ENCODE measurements around the gene SUMF1.

SUMF1 gene

DNA sequence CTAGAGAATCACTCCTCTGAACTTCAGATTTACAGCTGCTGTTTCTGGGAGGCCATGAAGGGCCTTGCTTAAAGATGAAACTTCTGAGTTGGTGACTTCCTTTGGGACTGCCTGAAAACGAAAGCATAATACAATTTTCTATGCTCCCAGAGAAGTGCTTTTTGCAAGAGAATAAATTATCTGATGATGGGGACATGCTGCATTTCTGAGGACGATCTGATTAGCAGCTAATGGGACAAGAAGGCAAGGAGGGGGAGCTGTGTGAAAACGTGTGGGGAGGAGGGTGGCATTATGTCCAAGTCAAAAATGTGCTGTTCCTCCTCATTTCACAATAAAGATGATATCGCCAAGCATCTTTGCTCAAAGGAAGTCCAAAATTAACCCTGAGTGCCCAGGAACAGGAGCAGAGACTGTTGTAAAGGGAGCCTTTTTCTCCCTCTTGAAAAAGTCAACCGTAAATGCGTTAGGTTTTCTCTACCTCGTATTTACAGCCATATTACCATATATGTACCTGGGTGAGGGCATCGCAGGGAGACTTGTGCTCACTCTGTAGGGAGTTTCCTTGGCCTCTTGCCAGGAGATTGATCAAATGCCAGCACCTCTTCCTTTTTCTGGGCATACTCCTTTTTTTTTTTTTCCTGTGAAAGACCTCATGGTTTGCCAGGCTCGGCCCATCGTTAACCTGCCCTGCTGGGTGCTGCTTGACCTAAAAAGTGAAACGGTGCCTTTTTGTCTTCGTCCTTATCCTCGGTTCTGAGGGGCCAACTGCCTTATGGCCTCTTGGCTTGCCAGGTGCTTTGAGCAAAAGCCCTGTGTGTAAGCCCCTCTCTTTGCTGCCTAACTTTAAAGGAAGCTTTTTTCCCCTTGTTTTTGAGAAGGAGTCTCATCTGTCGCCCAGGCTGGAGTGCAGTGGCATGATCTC lies 37.5 kb upstream of the SUMF1 start:
- H3K23ac ChIP-seq (ENCODE audit: low read length): no peak overlapping the region
- H4K12ac ChIP-seq (ENCODE audit: low read depth, low read length): no peak overlapping the region
- H4K91ac ChIP-seq (ENCODE audit: low read depth, low read length): no peak overlapping the region
- WGBS (ENCODE audit: extremely low coverage, insufficient coverage, insufficient read length): no CpG with 5 or more reads among the region's 14 CpGs
- DNase-seq: no peak
- H2BK12ac ChIP-seq (ENCODE audit: low read length): no peak overlapping the region
- no peak overlapping the region for H3K14ac ChIP-seq (ENCODE audit: low read length)
- H2BK5ac ChIP-seq (ENCODE audit: low read depth, low read length, poor library complexity): no peak overlapping the region
- H4K8ac ChIP-seq (ENCODE audit: low read depth, low read length): no peak overlapping the region
- no peaks in the 10 kb centered on the region for H3K4me1 ChIP-seq (ENCODE audit: control insufficient read depth in 1 of 2, insufficient read depth in 2 of 2, low read length in 2 of 2)
- no peak overlapping the region for H2BK120ac ChIP-seq (ENCODE audit: insufficient read depth, low read length, poor library complexity)
- no peak overlapping the region for H3K4me2 ChIP-seq (ENCODE audit: low read length)
- no peak overlapping the region for H3K18ac ChIP-seq (ENCODE audit: low read length)
- no peaks in the 10 kb centered on the region for H3K9me3 ChIP-seq (ENCODE audit: insufficient read depth, low read depth, low read length)
- H3K27me3 ChIP-seq (ENCODE audit: insufficient read depth, low read length): no peaks in the 10 kb centered on the region
- no peak overlapping the region for H2AFZ ChIP-seq (ENCODE audit: insufficient read depth, low read length, poor library complexity)
- no peak overlapping the region for H3K4ac ChIP-seq (ENCODE audit: low read depth, low read length)
- H3K4me3 ChIP-seq (ENCODE audit: low read depth, low read length): no peak overlapping the region
- H3K36me3 ChIP-seq (ENCODE audit: control insufficient read depth in 1 of 2, insufficient read depth in 2 of 2, low read length in 2 of 2): no peaks in the 10 kb centered on the region
- H3K79me2 ChIP-seq (ENCODE audit: control insufficient read depth, insufficient read depth, low read length, poor library complexity): no peaks in the 10 kb centered on the region
- H3K79me1 ChIP-seq (ENCODE audit: low read length): no peaks in the 10 kb centered on the region
- no peak overlapping the region for H2AK5ac ChIP-seq (ENCODE audit: low read length)
- no peak overlapping the region for H3K27ac ChIP-seq (ENCODE audit: low read depth, low read length)
- no peak overlapping the region for H3K9ac ChIP-seq (ENCODE audit: low read length)

GRCh38 chr3:4503050-4503449 lies 36.0 kb upstream of the SUMF1 start:
- Histone ChIP-seq H3K79me1 (ENCODE audit: low read length) (no peaks in the 10 kb centered on the region), H3K4me3 (ENCODE audit: low read depth, low read length) (no peak overlapping the region), H3K27ac (ENCODE audit: low read depth, low read length) (no peak overlapping the region), H3K18ac (ENCODE audit: low read length) (no peak overlapping the region), H2BK12ac (ENCODE audit: low read length) (no peak overlapping the region), H3K23ac (ENCODE audit: low read length) (no peak overlapping the region), H2BK120ac (ENCODE audit: insufficient read depth, low read length, poor library complexity) (no peak overlapping the region), H3K14ac (ENCODE audit: low read length) (no peak overlapping the region), H3K9ac (ENCODE audit: low read length) (no peak overlapping the region), H4K12ac (ENCODE audit: low read depth, low read length) (no peak overlapping the region), H2AFZ (ENCODE audit: insufficient read depth, low read length, poor library complexity) (no peak overlapping the region), H4K8ac (ENCODE audit: low read depth, low read length) (no peak overlapping the region), H3K4me1 (ENCODE audit: control insufficient read depth in 1 of 2, insufficient read depth in 2 of 2, low read length in 2 of 2) (no peaks in the 10 kb centered on the region), H4K91ac (ENCODE audit: low read depth, low read length) (no peak overlapping the region), H3K4ac (ENCODE audit: low read depth, low read length) (no peak overlapping the region), H3K4me2 (ENCODE audit: low read length) (no peak overlapping the region), H3K27me3 (ENCODE audit: insufficient read depth, low read length) (no peaks in the 10 kb centered on the region), H3K9me3 (ENCODE audit: insufficient read depth, low read depth, low read length) (no peaks in the 10 kb centered on the region), H3K79me2 (ENCODE audit: control insufficient read depth, insufficient read depth, low read length, poor library complexity) (no peaks in the 10 kb centered on the region), H2AK5ac (ENCODE audit: low read length) (no peak overlapping the region), H3K36me3 (ENCODE audit: control insufficient read depth in 1 of 2, insufficient read depth in 2 of 2, low read length in 2 of 2) (no peaks in the 10 kb centered on the region), H2BK5ac (ENCODE audit: low read depth, low read length, poor library complexity) (no peak overlapping the region)
- no CpG with 5 or more reads among the region's 5 CpGs for WGBS (ENCODE audit: extremely low coverage, insufficient coverage, insufficient read length)
- DNase-seq: no peak

DNA sequence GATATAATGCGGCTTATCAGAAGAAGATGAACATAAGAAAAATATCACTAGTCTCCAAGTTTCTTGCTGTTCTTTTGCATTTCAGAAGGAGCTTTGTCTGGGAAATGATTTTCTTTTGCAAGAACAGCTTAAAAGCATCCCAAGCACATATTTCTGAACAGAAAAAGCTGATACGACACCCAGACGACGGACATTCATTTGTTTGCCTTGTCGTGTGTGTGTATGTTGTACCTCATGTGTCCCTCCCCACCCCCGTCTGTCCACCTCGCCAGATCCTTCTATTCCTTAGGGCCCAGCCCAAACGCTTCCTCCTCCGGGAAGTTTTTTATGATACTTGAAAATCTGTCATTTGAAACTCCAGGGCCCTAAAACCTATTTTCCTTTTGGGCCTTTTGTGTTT lies 34.9 kb upstream of the SUMF1 start:
- no peak overlapping the region for H2AFZ ChIP-seq (ENCODE audit: insufficient read depth, low read length, poor library complexity)
- H2BK5ac ChIP-seq (ENCODE audit: low read depth, low read length, poor library complexity): no peak overlapping the region
- no peak for DNase-seq
- no peak overlapping the region for H3K18ac ChIP-seq (ENCODE audit: low read length)
- H3K36me3 ChIP-seq (ENCODE audit: control insufficient read depth in 1 of 2, insufficient read depth in 2 of 2, low read length in 2 of 2): no peaks in the 10 kb centered on the region
- H2AK5ac ChIP-seq (ENCODE audit: low read length): no peak overlapping the region
- WGBS (ENCODE audit: extremely low coverage, insufficient coverage, insufficient read length): no CpG with 5 or more reads among the region's 9 CpGs
- no peak overlapping the region for H3K4ac ChIP-seq (ENCODE audit: low read depth, low read length)
- H3K23ac ChIP-seq (ENCODE audit: low read length): no peak overlapping the region
- no peak overlapping the region for H2BK120ac ChIP-seq (ENCODE audit: insufficient read depth, low read length, poor library complexity)
- H3K79me1 ChIP-seq (ENCODE audit: low read length): no peaks in the 10 kb centered on the region
- H4K12ac ChIP-seq (ENCODE audit: low read depth, low read length): no peak overlapping the region
- H3K27ac ChIP-seq (ENCODE audit: low read depth, low read length): no peak overlapping the region
- H3K9ac ChIP-seq (ENCODE audit: low read length): no peak overlapping the region
- no peak overlapping the region for H3K4me2 ChIP-seq (ENCODE audit: low read length)
- H4K8ac ChIP-seq (ENCODE audit: low read depth, low read length): no peak overlapping the region
- no peak overlapping the region for H3K4me3 ChIP-seq (ENCODE audit: low read depth, low read length)
- H3K27me3 ChIP-seq (ENCODE audit: insufficient read depth, low read length): no peaks in the 10 kb centered on the region
- H3K79me2 ChIP-seq (ENCODE audit: control insufficient read depth, insufficient read depth, low read length, poor library complexity): no peaks in the 10 kb centered on the region
- no peak overlapping the region for H3K14ac ChIP-seq (ENCODE audit: low read length)
- H3K9me3 ChIP-seq (ENCODE audit: insufficient read depth, low read depth, low read length): no peaks in the 10 kb centered on the region
- no peak overlapping the region for H2BK12ac ChIP-seq (ENCODE audit: low read length)
- no peaks in the 10 kb centered on the region for H3K4me1 ChIP-seq (ENCODE audit: control insufficient read depth in 1 of 2, insufficient read depth in 2 of 2, low read length in 2 of 2)
- no peak overlapping the region for H4K91ac ChIP-seq (ENCODE audit: low read depth, low read length)

DNA sequence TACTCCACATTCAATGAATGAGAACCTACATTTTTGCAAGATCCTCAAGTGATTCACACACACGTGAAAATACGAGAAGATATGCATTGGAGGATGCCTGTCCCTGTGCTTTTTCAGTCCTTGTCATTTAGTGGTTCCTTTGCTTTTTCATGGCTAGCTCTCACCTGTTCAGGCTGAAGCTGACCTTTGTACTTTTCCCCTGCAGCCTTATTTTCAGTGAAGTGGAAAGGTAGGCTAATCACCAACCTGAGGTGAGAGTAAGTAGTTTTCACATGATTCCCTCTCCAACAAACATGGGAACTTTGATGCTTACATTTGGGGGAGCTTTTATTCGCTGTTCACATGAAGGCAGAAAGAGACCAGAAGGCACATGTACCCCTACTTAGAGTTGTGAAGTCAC lies 34.4 kb upstream of the SUMF1 start:
- no peak overlapping the region for H3K27ac ChIP-seq (ENCODE audit: low read depth, low read length)
- no peak overlapping the region for H3K4me2 ChIP-seq (ENCODE audit: low read length)
- no peaks in the 10 kb centered on the region for H3K9me3 ChIP-seq (ENCODE audit: insufficient read depth, low read depth, low read length)
- H3K79me1 ChIP-seq (ENCODE audit: low read length): no peaks in the 10 kb centered on the region
- no peak overlapping the region for H2AK5ac ChIP-seq (ENCODE audit: low read length)
- no peak overlapping the region for H3K4ac ChIP-seq (ENCODE audit: low read depth, low read length)
- no peak overlapping the region for H3K18ac ChIP-seq (ENCODE audit: low read length)
- no peaks in the 10 kb centered on the region for H3K27me3 ChIP-seq (ENCODE audit: insufficient read depth, low read length)
- no peak overlapping the region for H3K9ac ChIP-seq (ENCODE audit: low read length)
- no peaks in the 10 kb centered on the region for H3K4me1 ChIP-seq (ENCODE audit: control insufficient read depth in 1 of 2, insufficient read depth in 2 of 2, low read length in 2 of 2)
- H4K8ac ChIP-seq (ENCODE audit: low read depth, low read length): no peak overlapping the region
- no peak overlapping the region for H3K23ac ChIP-seq (ENCODE audit: low read length)
- no peak overlapping the region for H3K14ac ChIP-seq (ENCODE audit: low read length)
- H2BK5ac ChIP-seq (ENCODE audit: low read depth, low read length, poor library complexity): no peak overlapping the region
- H3K36me3 ChIP-seq (ENCODE audit: control insufficient read depth in 1 of 2, insufficient read depth in 2 of 2, low read length in 2 of 2): no peaks in the 10 kb centered on the region
- H2AFZ ChIP-seq (ENCODE audit: insufficient read depth, low read length, poor library complexity): no peak overlapping the region
- H2BK120ac ChIP-seq (ENCODE audit: insufficient read depth, low read length, poor library complexity): no peak overlapping the region
- H2BK12ac ChIP-seq (ENCODE audit: low read length): no peak overlapping the region
- H4K12ac ChIP-seq (ENCODE audit: low read depth, low read length): no peak overlapping the region
- H3K79me2 ChIP-seq (ENCODE audit: control insufficient read depth, insufficient read depth, low read length, poor library complexity): no peaks in the 10 kb centered on the region
- no CpG with 5 or more reads among the region's 3 CpGs for WGBS (ENCODE audit: extremely low coverage, insufficient coverage, insufficient read length)
- H3K4me3 ChIP-seq (ENCODE audit: low read depth, low read length): no peak overlapping the region
- no peak for DNase-seq
- no peak overlapping the region for H4K91ac ChIP-seq (ENCODE audit: low read depth, low read length)

Measured in trophoblast cell (in vitro differentiated cells and primary cell).